ENCODE data around the gene CFAP74.

CFAP74 gene

GRCh38 chr1:1889090-1889750 is 114.4 kb downstream of the CFAP74 start:
- TF ChIP-seq RAD21 (IDR thresholded peaks at IDR 0.05; ENCODE audit: low read depth) (no peak), USF1 (IDR thresholded peaks at IDR 0.05) (no peak), REST (IDR thresholded peaks at IDR 0.05; ENCODE audit: low read depth) (no peak), NFIC (IDR thresholded peaks at IDR 0.05) (no peak), CEBPB (IDR thresholded peaks at IDR 0.05) (no peak), FOXM1 (IDR thresholded peaks at IDR 0.05; ENCODE audit: borderline replicate concordance, low read depth) (no peak)

- TF ChIP-seq CREB1 (IDR thresholded peaks at IDR 0.05; ENCODE audit: low read depth) (no peak), CEBPB (IDR thresholded peaks at IDR 0.05) (no peak), RAD21 (IDR thresholded peaks at IDR 0.05; ENCODE audit: low read depth) (no peak), TAF1 (IDR thresholded peaks at IDR 0.05; ENCODE audit: low read depth) (no peak), YY1 (IDR thresholded peaks at IDR 0.05; ENCODE audit: low read depth) (no peak), TCF12 (IDR thresholded peaks at IDR 0.05; ENCODE audit: low read depth) (no peak)
These were observed 120.3 kb downstream of the CFAP74 start for GRCh38 chr1:1883092-1883873.

GRCh38 chr1:1881727-1882126 is 121.9 kb downstream of the CFAP74 start:
- no peak for TF ChIP-seq EGR1 (IDR thresholded peaks at IDR 0.05)
- TF ChIP-seq TCF12 (IDR thresholded peaks at IDR 0.05; ENCODE audit: low read depth) = no peak
- TF ChIP-seq EP300 (IDR thresholded peaks at IDR 0.05; ENCODE audit: borderline replicate concordance) = no peak
- no peak for TF ChIP-seq REST (IDR thresholded peaks at IDR 0.05; ENCODE audit: low read depth)
- TF ChIP-seq FOXM1 (IDR thresholded peaks at IDR 0.05; ENCODE audit: borderline replicate concordance, low read depth) = no peak
- TF ChIP-seq YY1 (IDR thresholded peaks at IDR 0.05; ENCODE audit: low read depth) = no peak
- TF ChIP-seq RAD21 (IDR thresholded peaks at IDR 0.05; ENCODE audit: low read depth) = no peak
- no peak for TF ChIP-seq TEAD4 (IDR thresholded peaks at IDR 0.05)
- TF ChIP-seq USF1 (IDR thresholded peaks at IDR 0.05) = no peak
- no peak for TF ChIP-seq CREB1 (IDR thresholded peaks at IDR 0.05; ENCODE audit: low read depth)
- no peak for TF ChIP-seq MAX (IDR thresholded peaks at IDR 0.05)
- no peak for TF ChIP-seq CEBPB (IDR thresholded peaks at IDR 0.05)
- TF ChIP-seq NFIC (IDR thresholded peaks at IDR 0.05) = no peak
- TF ChIP-seq ZBTB7A (IDR thresholded peaks at IDR 0.05; ENCODE audit: low read depth) = no peak
- no peak for TF ChIP-seq TAF1 (IDR thresholded peaks at IDR 0.05; ENCODE audit: low read depth)

- TF ChIP-seq ZBTB7A (IDR thresholded peaks at IDR 0.05; ENCODE audit: low read depth) = no peak
- TF ChIP-seq TAF1 (IDR thresholded peaks at IDR 0.05; ENCODE audit: low read depth) = no peak
- TF ChIP-seq YY1 (IDR thresholded peaks at IDR 0.05; ENCODE audit: low read depth) = no peak
- no peak for TF ChIP-seq USF1 (IDR thresholded peaks at IDR 0.05)
- TF ChIP-seq MAX (IDR thresholded peaks at IDR 0.05) = no peak
- no peak for TF ChIP-seq CREB1 (IDR thresholded peaks at IDR 0.05; ENCODE audit: low read depth)
- no peak for TF ChIP-seq NFIC (IDR thresholded peaks at IDR 0.05)
These were observed 122.8 kb downstream of the CFAP74 start for GRCh38 chr1:1880617-1881312.

- TF ChIP-seq YY1 (IDR thresholded peaks at IDR 0.05; ENCODE audit: low read depth) (no peak), EP300 (IDR thresholded peaks at IDR 0.05; ENCODE audit: borderline replicate concordance) (no peak), REST (IDR thresholded peaks at IDR 0.05; ENCODE audit: low read depth) (no peak), CREB1 (IDR thresholded peaks at IDR 0.05; ENCODE audit: low read depth) (no peak), USF1 (IDR thresholded peaks at IDR 0.05) (no peak)
These were observed 123.6 kb downstream of the CFAP74 start for GRCh38 chr1:1879942-1880341.
